ENCODE measurements around the gene TMEM150A.

DNA sequence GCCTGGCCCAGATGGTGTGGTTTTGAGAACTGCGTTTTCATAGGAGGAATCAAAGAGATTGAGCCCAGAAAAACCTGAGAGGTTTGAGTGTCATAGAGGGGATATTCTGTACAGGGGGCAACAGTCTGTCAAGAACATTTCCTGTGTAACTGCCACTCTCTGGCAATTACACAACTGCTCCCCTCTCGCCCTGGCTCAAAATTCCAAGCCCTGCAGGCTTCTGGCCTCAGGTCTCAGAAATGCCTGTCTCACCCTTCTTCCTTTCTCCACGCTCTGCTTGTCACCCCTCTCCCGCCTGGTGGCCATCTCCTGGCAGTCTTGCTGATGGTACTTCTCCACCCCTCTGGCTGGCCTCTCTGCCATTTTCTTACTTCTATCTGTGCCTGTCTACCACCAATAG is 14.3 kb downstream of the TMEM150A start:
- TF ChIP-seq, protein P1, sequence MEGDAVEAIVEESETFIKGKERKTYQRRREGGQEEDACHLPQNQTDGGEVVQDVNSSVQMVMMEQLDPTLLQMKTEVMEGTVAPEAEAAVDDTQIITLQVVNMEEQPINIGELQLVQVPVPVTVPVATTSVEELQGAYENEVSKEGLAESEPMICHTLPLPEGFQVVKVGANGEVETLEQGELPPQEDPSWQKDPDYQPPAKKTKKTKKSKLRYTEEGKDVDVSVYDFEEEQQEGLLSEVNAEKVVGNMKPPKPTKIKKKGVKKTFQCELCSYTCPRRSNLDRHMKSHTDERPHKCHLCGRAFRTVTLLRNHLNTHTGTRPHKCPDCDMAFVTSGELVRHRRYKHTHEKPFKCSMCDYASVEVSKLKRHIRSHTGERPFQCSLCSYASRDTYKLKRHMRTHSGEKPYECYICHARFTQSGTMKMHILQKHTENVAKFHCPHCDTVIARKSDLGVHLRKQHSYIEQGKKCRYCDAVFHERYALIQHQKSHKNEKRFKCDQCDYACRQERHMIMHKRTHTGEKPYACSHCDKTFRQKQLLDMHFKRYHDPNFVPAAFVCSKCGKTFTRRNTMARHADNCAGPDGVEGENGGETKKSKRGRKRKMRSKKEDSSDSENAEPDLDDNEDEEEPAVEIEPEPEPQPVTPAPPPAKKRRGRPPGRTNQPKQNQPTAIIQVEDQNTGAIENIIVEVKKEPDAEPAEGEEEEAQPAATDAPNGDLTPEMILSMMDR (IDR thresholded peaks at IDR 0.05; ENCODE audit: low read depth, low read length): no peak
- TF ChIP-seq EZH2phosphoT487 (IDR thresholded peaks at IDR 0.05; ENCODE audit: low read depth): no peak
